Ovary (tissue), 9 donors: ENCODE measurements around the gene POLR2E. TPM values are rescaled to one million over a fixed set of nuclear protein-coding genes. Genes with fewer than 3 reads are reported as not detected.

Experiments
- DNase-seq, 5 donors: peaks; one replicate each; pipeline ENCODE4 v3.0.0-alpha.2; 2019 to 2020
- H3K27ac ChIP-seq, 2 donors: fragments of 200-600 bp; one replicate each; pipeline versions ENCODE4 v1.5.1 to v1.8.0; 2019 to 2022
- H3K27me3 ChIP-seq: fragments of 200-600 bp; one replicate; pipeline ENCODE4 v1.8.0; 2022
- H3K36me3 ChIP-seq: fragments of 200-600 bp; sonication (generic); one replicate; pipeline ENCODE4 v1.5.1; 2019
- H3K4me1 ChIP-seq: one replicate; pipeline ENCODE4 v1.8.1; 2013; ENCODE audit warnings: mild to moderate bottlenecking, moderate library complexity; ENCODE audit not compliant: insufficient read depth
- H3K4me3 ChIP-seq: fragments of 200-600 bp; sonication (generic); one replicate; pipeline ENCODE4 v1.5.1; 2017
- H3K9me3 ChIP-seq, 2 donors: fragments of 200-600 bp in 1 of 2; sonication (generic) in 1 of 2; one replicate each; pipeline versions ENCODE4 v1.5.1 to v1.8.1; 2013 to 2019; ENCODE audit warnings: mild to moderate bottlenecking in 1 of 2, moderate library complexity in 1 of 2
- EP300 ChIP-seq: sonication (generic); formaldehyde crosslinking; IDR thresholded peaks from one replicate; pipeline ENCODE4 v1.6.1; 2017; ENCODE audit warnings: antibody characterized with exemption
- POLR2A ChIP-seq: fragments of 450-650 bp; IDR thresholded peaks from one replicate; pipeline ENCODE4 v1.6.1; 2017; ENCODE audit warnings: antibody characterized with exemption, mild to moderate bottlenecking, moderate library complexity
- WGBS, 3 donors: extraction: QIAGEN DNeasy Blood & Tissue Kit in 1 of 3; methylation state at CpG; one replicate each; pipeline versions ENCODE4 v1.1.5 to v1.1.7; 2013 to 2017; 5-methylcytosine and 5-hydroxymethylcytosine counted together
- intact Hi-C, 4 donors: fragments of 100-400 bp; cut with DNase I; formaldehyde crosslinking; loops; one replicate each; pipeline versions ENCODE4 v1.11.0 to v1.15.1; 2022 to 2023
- polyA plus RNA-seq, 2 donors: library from polyadenylated mRNA; stranded (reverse); fragments of 200-250 nt in 1 of 2; fragments of 350-450 nt in 1 of 2; fragmentation: Illumina TruSeq in 1 of 2; extraction: RNeasy Lipid Tissue Mini Kit (QIAGEN cat#74804) in 1 of 2; gene quantifications; one replicate each; pipeline ENCODE4 v1.2.3, GENCODE V29; 2013 to 2014
- total RNA-seq, 7 donors: library from RNA; depleted of rRNA in 2 of 7; stranded (reverse); fragments of >200 nt in 2 of 7; fragmentation: NEBNext Ultra II Directional in 3 of 7; extraction: Animal tissue kit (Norgen Biotek cat#: 25700) in 3 of 7; gene quantifications; one replicate each; pipeline versions ENCODE4 v1.1.0 to v1.2.4, GENCODE V29; 2016 to 2023
- TF ChIP-seq, protein P1 (sequence below), 3 donors: fragments of 450-650 bp in 2 of 3; fragments of 200-600 bp in 1 of 3; IDR thresholded peaks; one replicate each; pipeline versions ENCODE4 v1.5.1 to v1.8.0; 2016 to 2022; ENCODE audit warnings: antibody characterized with exemption in 3 of 3, mild to moderate bottlenecking in 1 of 3
- donor health status: DM: no; HTN: no; CAD: no; lungs with moderate emphysema.
- donor health status: DM: no; HTN: no; CAD: no.
- donor health status: Bipolar disorder and iron deficiency.
- donor health status: DM: yes; HTN: yes; CAD: no.
- donor health status: DM: no; HTN: no; CAD: no.
- donor health status: DM: yes; HTN: yes; CAD: no.

Gene POLR2E
- total and polyA plus RNA-seq, 9 donors: 11.1 to 157 (median 119) TPM

DNA sequence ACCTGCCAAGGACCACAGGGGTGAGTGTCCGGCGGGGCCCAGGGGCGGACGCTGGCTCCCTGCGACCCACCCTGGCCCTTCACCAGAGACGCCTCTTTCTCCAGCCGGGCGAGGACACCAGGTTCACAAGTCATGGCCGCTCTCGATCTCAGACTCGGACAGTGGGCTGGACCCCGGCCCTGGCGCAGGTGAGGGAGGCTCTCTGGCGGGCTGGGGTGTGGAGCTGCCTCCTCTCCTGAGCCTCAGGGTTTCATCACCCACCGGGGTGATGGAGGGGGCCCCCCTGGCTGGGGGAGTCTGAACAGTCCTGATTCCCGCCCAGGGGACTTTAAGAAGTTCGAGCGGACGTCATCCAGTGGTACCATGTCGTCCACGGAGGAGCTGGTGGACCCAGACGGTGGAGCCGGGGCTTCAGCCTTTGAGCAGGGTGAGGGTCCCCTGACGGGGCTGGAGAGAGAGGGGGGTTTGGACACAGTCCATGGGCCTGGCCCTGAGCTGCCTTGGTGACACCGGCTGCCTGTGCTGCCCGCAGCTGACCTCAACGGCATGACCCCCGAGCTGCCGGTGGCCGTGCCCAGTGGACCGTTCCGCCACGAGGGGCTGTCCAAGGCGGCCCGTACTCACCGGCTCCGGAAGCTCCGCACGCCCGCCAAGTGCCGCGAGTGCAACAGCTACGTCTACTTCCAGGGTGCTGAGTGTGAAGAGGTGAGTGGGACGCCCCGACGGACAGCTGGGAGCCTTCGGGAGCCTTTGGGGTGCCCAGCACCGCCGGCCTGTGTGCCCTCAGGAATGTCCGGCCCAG, 14.6 kb downstream of the POLR2E start:
- H3K9me3 ChIP-seq: no peaks in the 10 kb centered on the region
- H3K27me3 ChIP-seq: no peaks in the 10 kb centered on the region
- no peak overlapping the region for H3K4me3 ChIP-seq
- peaks cover 4% of the 10 kb centered on the region for H3K4me1 ChIP-seq
- TF ChIP-seq, protein P1, sequence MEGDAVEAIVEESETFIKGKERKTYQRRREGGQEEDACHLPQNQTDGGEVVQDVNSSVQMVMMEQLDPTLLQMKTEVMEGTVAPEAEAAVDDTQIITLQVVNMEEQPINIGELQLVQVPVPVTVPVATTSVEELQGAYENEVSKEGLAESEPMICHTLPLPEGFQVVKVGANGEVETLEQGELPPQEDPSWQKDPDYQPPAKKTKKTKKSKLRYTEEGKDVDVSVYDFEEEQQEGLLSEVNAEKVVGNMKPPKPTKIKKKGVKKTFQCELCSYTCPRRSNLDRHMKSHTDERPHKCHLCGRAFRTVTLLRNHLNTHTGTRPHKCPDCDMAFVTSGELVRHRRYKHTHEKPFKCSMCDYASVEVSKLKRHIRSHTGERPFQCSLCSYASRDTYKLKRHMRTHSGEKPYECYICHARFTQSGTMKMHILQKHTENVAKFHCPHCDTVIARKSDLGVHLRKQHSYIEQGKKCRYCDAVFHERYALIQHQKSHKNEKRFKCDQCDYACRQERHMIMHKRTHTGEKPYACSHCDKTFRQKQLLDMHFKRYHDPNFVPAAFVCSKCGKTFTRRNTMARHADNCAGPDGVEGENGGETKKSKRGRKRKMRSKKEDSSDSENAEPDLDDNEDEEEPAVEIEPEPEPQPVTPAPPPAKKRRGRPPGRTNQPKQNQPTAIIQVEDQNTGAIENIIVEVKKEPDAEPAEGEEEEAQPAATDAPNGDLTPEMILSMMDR (IDR thresholded peaks at IDR 0.05): no peak
- TF ChIP-seq POLR2A (no peak), EP300 (no peak)
- intact Hi-C loops: no loop called here
- no peak overlapping the region for H3K27ac ChIP-seq
- H3K36me3 ChIP-seq: no peaks in the 10 kb centered on the region
- DNase-seq: peak in 2 of 5 donors; percentile 32 to 38
- WGBS, 3 donors: 86 to 96% (median 88%) methylated on average over 47 to 50 of the region's 50 CpGs

- intact Hi-C loops: no loop called here
- Histone ChIP-seq H3K4me3 (no peak overlapping the region), H3K27ac (no peak overlapping the region), H3K4me1 (peaks cover 4% of the 10 kb centered on the region), H3K9me3 (no peaks in the 10 kb centered on the region), H3K36me3 (no peaks in the 10 kb centered on the region), H3K27me3 (no peaks in the 10 kb centered on the region)
- DNase-seq: peak in 1 of 5 donors; percentile 24
- WGBS, 3 donors: 79 to 83% (median 80%) methylated on average over 40 to 45 of the region's 45 CpGs
- TF ChIP-seq EP300 (no peak), POLR2A (no peak)
- TF ChIP-seq, protein P1 (IDR thresholded peaks at IDR 0.05): no peak
Measured at GRCh38 chr19:1079566-1080111, 15.5 kb downstream of the POLR2E start.

DNA sequence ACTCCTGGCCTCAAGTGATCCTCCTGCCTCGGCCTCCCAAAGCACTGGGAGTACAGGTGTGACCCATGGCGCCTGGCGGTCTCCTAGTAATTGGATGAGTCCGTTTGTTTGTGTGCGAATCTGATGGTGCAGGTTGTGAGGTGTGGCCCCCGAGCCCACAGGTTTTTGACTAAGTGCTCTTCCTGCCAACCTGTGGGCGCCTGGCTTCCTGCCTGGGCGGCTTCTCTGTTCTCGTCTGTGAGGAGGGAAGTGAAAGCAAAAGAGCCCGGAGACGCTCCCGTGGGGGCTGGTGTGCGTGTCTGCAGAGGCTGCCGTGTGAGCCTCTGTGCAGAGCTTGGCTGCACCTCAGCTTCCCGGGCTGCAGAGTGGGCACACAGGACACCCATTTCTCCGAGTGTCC, 18.2 kb downstream of the POLR2E start:
- Histone ChIP-seq H3K9me3 (no peaks in the 10 kb centered on the region), H3K4me3 (no peak overlapping the region), H3K36me3 (no peaks in the 10 kb centered on the region), H3K4me1 (no peaks in the 10 kb centered on the region), H3K27me3 (no peaks in the 10 kb centered on the region), H3K27ac (no peak overlapping the region)
- intact Hi-C loops: no loop called here
- peak in 1 of 5 donors; percentile 25 for DNase-seq
- WGBS, 3 donors: 56 to 76% (median 60%) methylated on average over 16 of the region's 16 CpGs
- TF ChIP-seq POLR2A: no peak
- TF ChIP-seq, protein P1 (IDR thresholded peaks at IDR 0.05): no peak
- no peak for TF ChIP-seq EP300

- H3K27me3 ChIP-seq: peaks cover 3% of the 10 kb centered on the region
- TF ChIP-seq EP300 (no peak), POLR2A (no peak)
- TF ChIP-seq, protein P1 (IDR thresholded peaks at IDR 0.05): no peak
- no peak for DNase-seq
- WGBS, 3 donors: 73 to 85% (median 80%) methylated on average over 4 of the region's 4 CpGs
- no peak overlapping the region for H3K4me3 ChIP-seq
- H3K4me1 ChIP-seq: no peaks in the 10 kb centered on the region
- intact Hi-C loops: no loop called here
- no peak overlapping the region for H3K27ac ChIP-seq
- H3K9me3 ChIP-seq: no peaks in the 10 kb centered on the region
- no peaks in the 10 kb centered on the region for H3K36me3 ChIP-seq
Measured at GRCh38 chr19:1076046-1076386, 19.2 kb downstream of the POLR2E start.
